Activated T-cell treated with anti-CD3 and anti-CD28 coated beads, Interleukin-2, amount 50 U/mL, for 72 hours (primary cell): ENCODE measurements around the gene ANTKMT. TPM values are rescaled to one million over a fixed set of nuclear protein-coding genes. Genes with fewer than 3 reads are reported as not detected.
"Not testable (repeated sequence)": the region's sequence is repeated elsewhere in the genome, so short reads cannot be mapped to it uniquely, and the experiment has no call there.

ENCODE experiments used
- ATAC-seq, 2 donors: fragments of 150-1000 bp; cut with Tn5 transposase; replicated peaks in 1 of 2; 2 replicates each; pipeline ENCODE4 v1.10.0; 2021; ENCODE audit warnings: moderate library complexity in 2 of 2, mild to moderate bottlenecking in 1 of 2
- DNase-seq, 2 donors: peaks; one replicate each; pipeline ENCODE4 v3.0.0; 2021 to 2022; ENCODE audit warnings: mixed read lengths in 1 of 2
- H3K27ac Mint-ChIP-seq: one replicate; pipeline ENCODE4 v1.8.0; 2022; ENCODE audit warnings: mild to moderate bottlenecking, moderate library complexity, mixed read lengths
- H3K27me3 Mint-ChIP-seq: one replicate; pipeline ENCODE4 v1.8.0; 2022; ENCODE audit warnings: low read depth, mixed read lengths
- H3K36me3 Mint-ChIP-seq, 2 donors: one replicate each; pipeline ENCODE4 v1.8.0; 2022; ENCODE audit warnings: mixed read lengths in 2 of 2, mild to moderate bottlenecking in 1 of 2; ENCODE audit not compliant: insufficient read depth in 2 of 2
- H3K4me1 Mint-ChIP-seq: one replicate; pipeline ENCODE4 v1.8.0; 2022; ENCODE audit warnings: low read depth, mixed read lengths
- H3K4me3 Mint-ChIP-seq, 2 donors: one replicate each; pipeline ENCODE4 v1.8.0; 2022; ENCODE audit warnings: mild to moderate bottlenecking in 2 of 2, mixed read lengths in 2 of 2, moderate library complexity in 2 of 2
- H3K9me3 Mint-ChIP-seq, 2 donors: one replicate each; pipeline ENCODE4 v1.8.0; 2022; ENCODE audit warnings: mixed read lengths in 2 of 2
- total RNA-seq, 2 donors: library from RNA; stranded (reverse); gene quantifications; one replicate each; pipeline ENCODE4 v1.2.3, GENCODE V29; 2022

Gene ANTKMT
- total RNA-seq, 2 donors from 2014 or later: 36.4 to 36.9 TPM

- Mint-ChIP-seq H3K27me3 (peaks cover 39% of the 10 kb centered on the region), H3K27ac (no peak overlapping the region), H3K4me1 (peaks cover 4% of the 10 kb centered on the region), H3K36me3 (no peaks in the 10 kb centered on the region), H3K4me3 (no peak overlapping the region), H3K9me3 (no peaks in the 10 kb centered on the region)
- DNase-seq (no peak), ATAC-seq (no peak)
Measured at GRCh38 chr16:708019-708418, 12.9 kb upstream of the ANTKMT start.

DNA sequence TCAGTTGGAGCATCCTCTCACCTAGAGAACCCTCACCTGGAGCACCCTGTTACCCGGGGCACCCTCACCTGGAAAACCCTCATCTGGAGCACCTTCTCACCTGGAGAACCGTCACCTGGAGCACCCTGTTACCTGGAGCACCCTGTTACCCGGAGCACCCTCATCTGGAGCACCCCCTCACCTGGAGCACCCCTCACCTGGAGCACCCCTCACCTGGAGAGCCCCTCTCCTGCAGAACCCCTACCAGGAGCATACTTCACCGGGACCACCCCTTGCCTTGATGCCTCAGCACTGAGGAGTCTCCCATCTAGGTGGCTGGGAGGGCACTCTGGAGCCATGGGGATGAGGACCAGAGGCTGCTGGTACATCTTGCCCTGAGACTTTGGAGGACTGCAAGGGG is 12.0 kb upstream of the ANTKMT start:
- Mint-ChIP-seq H3K9me3 (no peaks in the 10 kb centered on the region), H3K27me3 (peaks cover 37% of the 10 kb centered on the region), H3K36me3 (no peaks in the 10 kb centered on the region), H3K4me1 (peaks cover 4% of the 10 kb centered on the region), H3K27ac (no peak overlapping the region), H3K4me3 (no peak overlapping the region)
- ATAC-seq: no peak
- no peak for DNase-seq

DNA sequence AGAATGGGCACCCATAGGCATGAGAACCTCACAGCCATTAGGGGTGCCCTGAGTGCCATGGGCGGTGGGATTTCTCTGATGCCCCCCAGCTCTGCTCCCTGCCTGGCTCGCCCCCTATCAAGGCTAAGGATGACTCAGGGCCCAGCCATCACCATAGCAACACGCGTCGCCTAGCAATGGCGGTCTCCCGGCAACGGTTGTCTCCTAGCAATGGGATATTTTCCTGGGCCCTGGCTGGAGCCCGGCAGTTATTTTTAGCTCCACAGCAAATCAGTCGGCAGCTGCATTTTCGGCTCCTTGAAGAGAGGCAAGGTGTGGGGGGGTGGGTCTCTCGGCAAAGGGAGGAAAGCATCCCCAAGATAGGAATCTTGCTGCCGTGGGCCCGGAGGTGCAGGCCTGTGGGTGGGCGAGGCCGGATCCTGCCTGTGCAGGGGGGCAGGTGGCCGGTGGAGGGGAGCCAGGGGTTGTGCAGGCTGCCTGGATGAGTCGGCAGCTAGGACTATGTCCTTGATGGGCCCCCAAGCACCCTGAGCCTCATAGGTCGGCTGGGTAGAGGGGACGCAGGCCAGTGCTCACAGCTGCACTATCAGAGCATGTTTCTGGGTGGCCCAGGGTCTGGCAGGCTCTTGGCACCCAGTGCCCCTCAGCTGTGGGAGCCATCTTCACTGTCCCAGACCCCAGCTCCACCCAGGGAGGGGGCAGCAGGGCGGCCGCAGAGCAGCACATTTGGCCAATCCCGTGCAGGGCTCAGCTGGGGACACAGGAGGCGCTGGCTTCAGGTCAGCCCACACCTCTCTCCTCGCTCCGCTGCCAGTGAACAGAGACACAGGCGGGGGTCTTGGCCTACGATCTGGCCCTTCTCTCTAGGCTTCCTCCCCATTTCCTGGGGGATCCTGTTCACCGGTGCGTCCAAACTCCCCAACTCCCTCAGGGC is 11.1 kb upstream of the ANTKMT start:
- no peak for DNase-seq
- H3K4me1 Mint-ChIP-seq: peaks cover 4% of the 10 kb centered on the region
- peaks cover 31% of the 10 kb centered on the region for H3K27me3 Mint-ChIP-seq
- H3K4me3 Mint-ChIP-seq: no peak overlapping the region
- no peaks in the 10 kb centered on the region for H3K9me3 Mint-ChIP-seq
- H3K27ac Mint-ChIP-seq: no peak overlapping the region
- ATAC-seq: no peak
- H3K36me3 Mint-ChIP-seq: no peaks in the 10 kb centered on the region

GRCh38 chr16:710500-711075 is 10.4 kb upstream of the ANTKMT start:
- Mint-ChIP-seq H3K4me3 (no peak overlapping the region), H3K36me3 (no peaks in the 10 kb centered on the region), H3K4me1 (peaks cover 4% of the 10 kb centered on the region), H3K27me3 (peaks cover 31% of the 10 kb centered on the region), H3K9me3 (no peaks in the 10 kb centered on the region), H3K27ac (no peak overlapping the region)
- DNase-seq (no peak), ATAC-seq (no peak)

GRCh38 chr16:711084-711483 is 9.9 kb upstream of the ANTKMT start:
- peaks cover 4% of the 10 kb centered on the region for H3K4me1 Mint-ChIP-seq
- DNase-seq: no peak
- no peak overlapping the region for H3K4me3 Mint-ChIP-seq
- no peaks in the 10 kb centered on the region for H3K9me3 Mint-ChIP-seq
- no peaks in the 10 kb centered on the region for H3K36me3 Mint-ChIP-seq
- ATAC-seq: no peak
- H3K27me3 Mint-ChIP-seq: peaks cover 31% of the 10 kb centered on the region
- no peak overlapping the region for H3K27ac Mint-ChIP-seq

GRCh38 chr16:711548-712320 is 9.2 kb upstream of the ANTKMT start:
- no peak overlapping the region for H3K27ac Mint-ChIP-seq
- H3K4me3 Mint-ChIP-seq: no peak overlapping the region
- peak; percentile 63 to 67 for ATAC-seq
- no peaks in the 10 kb centered on the region for H3K36me3 Mint-ChIP-seq
- peaks cover 26% of the 10 kb centered on the region for H3K27me3 Mint-ChIP-seq
- H3K4me1 Mint-ChIP-seq: peaks cover 10% of the 10 kb centered on the region
- DNase-seq: peak; percentile 86 to 90
- no peaks in the 10 kb centered on the region for H3K9me3 Mint-ChIP-seq

GRCh38 chr16:712740-713250 is 8.2 kb upstream of the ANTKMT start:
- not testable (repeated sequence) for ATAC-seq, H3K9me3 Mint-ChIP-seq, H3K4me1 Mint-ChIP-seq, H3K27ac Mint-ChIP-seq, H3K4me3 Mint-ChIP-seq, H3K36me3 Mint-ChIP-seq
- DNase-seq: peak; percentile 70 to 74
- H3K27me3 Mint-ChIP-seq: peaks cover 15% of the 10 kb centered on the region

DNA sequence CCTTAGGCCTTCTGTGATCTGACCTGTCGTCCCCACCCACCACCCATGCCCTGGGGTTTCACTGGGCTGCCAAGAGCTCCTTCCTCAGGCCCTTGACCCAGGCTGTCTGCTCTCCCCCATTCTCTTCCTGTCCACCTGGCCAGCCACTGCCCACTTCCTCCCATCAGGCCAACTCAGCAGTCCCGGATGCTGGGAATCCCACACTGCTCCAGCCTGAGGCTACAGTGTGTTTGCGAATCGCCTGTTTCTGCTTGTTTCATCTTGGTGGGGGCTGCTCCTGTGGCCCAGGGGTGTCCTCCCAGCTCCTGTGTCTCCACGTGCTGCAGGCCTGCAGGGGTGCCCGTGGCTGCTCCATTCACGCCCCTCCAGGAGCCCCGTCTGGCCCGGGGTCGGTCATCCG is 6.9 kb upstream of the ANTKMT start:
- Mint-ChIP-seq H3K27me3 (peaks cover 7% of the 10 kb centered on the region), H3K36me3 (no peaks in the 10 kb centered on the region), H3K4me1 (peaks cover 15% of the 10 kb centered on the region), H3K27ac (no peak overlapping the region), H3K4me3 (peak overlapping the region in 1 of 2 donors; percentile 27), H3K9me3 (no peaks in the 10 kb centered on the region)
- DNase-seq: no peak
- ATAC-seq: no peak

- peak; percentile 94 to 96 for DNase-seq
- peak; percentile 86 to 87 for ATAC-seq
- no peaks in the 10 kb centered on the region for H3K36me3 Mint-ChIP-seq
- H3K27ac Mint-ChIP-seq: no peak within 1 kb of the TSS
- peak within 1 kb of the TSS; percentile 58 to 70 for H3K4me3 Mint-ChIP-seq
- peaks cover 23% of the 10 kb centered on the region for H3K4me1 Mint-ChIP-seq
- H3K27me3 Mint-ChIP-seq: peaks cover 7% of the 10 kb centered on the region
- H3K9me3 Mint-ChIP-seq: no peaks in the 10 kb centered on the region
Measured at GRCh38 chr16:714558-715476, 6.1 kb upstream of the ANTKMT start, which contains the start of gene METRN. Gene METRN (plus strand): TSS chr16:715118. CDS start chr16:715290, 172 bp downstream.

- Mint-ChIP-seq H3K27me3 (peaks cover 7% of the 10 kb centered on the region), H3K27ac (no peak overlapping the region), H3K36me3 (no peaks in the 10 kb centered on the region)
Measured at GRCh38 chr16:715477-716199, 5.3 kb upstream of the ANTKMT start.

GRCh38 chr16:716200-716568 is 4.8 kb upstream of the ANTKMT start:
- no peak for DNase-seq
- Mint-ChIP-seq H3K27me3 (peaks cover 7% of the 10 kb centered on the region), H3K27ac (no peak overlapping the region), H3K4me1 (peaks cover 28% of the 10 kb centered on the region), H3K4me3 (peak overlapping the region; percentile 65 to 70), H3K36me3 (no peaks in the 10 kb centered on the region), H3K9me3 (no peaks in the 10 kb centered on the region)
- no peak for ATAC-seq

More at GRCh38 chr16:715477-716199, 5.3 kb upstream of the ANTKMT start:
- H3K9me3 Mint-ChIP-seq: no peaks in the 10 kb centered on the region
- DNase-seq (peak; percentile 42 to 45), ATAC-seq (peak; percentile 23 to 28)
- peak overlapping the region; percentile 58 to 70 for H3K4me3 Mint-ChIP-seq
- peaks cover 28% of the 10 kb centered on the region for H3K4me1 Mint-ChIP-seq
